ENCODE measurements around the gene TMCC1.

The TMCC1 gene

GRCh38 chr3:129735638-129736037 is 157.9 kb downstream of the TMCC1 start:
- Histone ChIP-seq H3K36me3 (no peaks in the 10 kb centered on the region), H3K27me3 (ENCODE audit: insufficient read depth, low read depth, severe bottlenecking) (no peaks in the 10 kb centered on the region), H3K4me3 (ENCODE audit: low read depth, low read length) (no peak overlapping the region), H3K27ac (no peak overlapping the region), H3K9me3 (ENCODE audit: severe bottlenecking) (no peaks in the 10 kb centered on the region)
- TF ChIP-seq, protein P1, sequence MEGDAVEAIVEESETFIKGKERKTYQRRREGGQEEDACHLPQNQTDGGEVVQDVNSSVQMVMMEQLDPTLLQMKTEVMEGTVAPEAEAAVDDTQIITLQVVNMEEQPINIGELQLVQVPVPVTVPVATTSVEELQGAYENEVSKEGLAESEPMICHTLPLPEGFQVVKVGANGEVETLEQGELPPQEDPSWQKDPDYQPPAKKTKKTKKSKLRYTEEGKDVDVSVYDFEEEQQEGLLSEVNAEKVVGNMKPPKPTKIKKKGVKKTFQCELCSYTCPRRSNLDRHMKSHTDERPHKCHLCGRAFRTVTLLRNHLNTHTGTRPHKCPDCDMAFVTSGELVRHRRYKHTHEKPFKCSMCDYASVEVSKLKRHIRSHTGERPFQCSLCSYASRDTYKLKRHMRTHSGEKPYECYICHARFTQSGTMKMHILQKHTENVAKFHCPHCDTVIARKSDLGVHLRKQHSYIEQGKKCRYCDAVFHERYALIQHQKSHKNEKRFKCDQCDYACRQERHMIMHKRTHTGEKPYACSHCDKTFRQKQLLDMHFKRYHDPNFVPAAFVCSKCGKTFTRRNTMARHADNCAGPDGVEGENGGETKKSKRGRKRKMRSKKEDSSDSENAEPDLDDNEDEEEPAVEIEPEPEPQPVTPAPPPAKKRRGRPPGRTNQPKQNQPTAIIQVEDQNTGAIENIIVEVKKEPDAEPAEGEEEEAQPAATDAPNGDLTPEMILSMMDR (IDR thresholded peaks at IDR 0.05; ENCODE audit: low read depth, low read length) = no peak
- no peak for DNase-seq

DNA sequence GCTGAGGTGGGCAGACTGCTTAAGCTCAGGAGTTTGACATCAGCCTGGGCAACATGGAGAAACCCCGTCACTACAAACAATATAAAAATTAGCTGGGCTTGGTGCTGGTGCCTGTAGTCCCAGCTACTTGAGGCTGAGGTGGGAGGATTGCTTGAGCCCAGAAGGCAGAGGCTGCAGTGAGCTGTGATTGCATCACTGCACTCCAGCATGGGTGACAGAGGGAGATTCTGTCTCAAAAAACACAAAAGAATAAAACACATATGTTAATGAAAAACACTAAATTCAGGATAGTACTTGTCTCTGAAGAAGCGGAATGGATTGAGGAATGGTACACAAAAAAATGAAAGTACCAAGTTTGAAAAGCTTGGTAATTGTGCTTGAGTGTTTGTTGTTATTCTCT is 159.1 kb downstream of the TMCC1 start:
- Histone ChIP-seq H3K36me3 (no peaks in the 10 kb centered on the region), H3K27me3 (ENCODE audit: insufficient read depth, low read depth, severe bottlenecking) (no peaks in the 10 kb centered on the region), H3K9me3 (ENCODE audit: severe bottlenecking) (no peaks in the 10 kb centered on the region), H3K4me3 (ENCODE audit: low read depth, low read length) (no peak overlapping the region), H3K27ac (no peak overlapping the region)
- DNase-seq = no peak
- TF ChIP-seq, protein P1 (IDR thresholded peaks at IDR 0.05; ENCODE audit: low read depth, low read length) = no peak

- TF ChIP-seq, protein P1 (IDR thresholded peaks at IDR 0.05; ENCODE audit: low read depth, low read length) = no peak
- Histone ChIP-seq H3K36me3 (no peaks in the 10 kb centered on the region), H3K4me3 (ENCODE audit: low read depth, low read length) (no peak overlapping the region), H3K27me3 (ENCODE audit: insufficient read depth, low read depth, severe bottlenecking) (no peaks in the 10 kb centered on the region), H3K9me3 (ENCODE audit: severe bottlenecking) (no peaks in the 10 kb centered on the region), H3K27ac (no peak overlapping the region)
- DNase-seq = no peak
These were observed 161.2 kb downstream of the TMCC1 start for GRCh38 chr3:129732200-129732876.

DNA sequence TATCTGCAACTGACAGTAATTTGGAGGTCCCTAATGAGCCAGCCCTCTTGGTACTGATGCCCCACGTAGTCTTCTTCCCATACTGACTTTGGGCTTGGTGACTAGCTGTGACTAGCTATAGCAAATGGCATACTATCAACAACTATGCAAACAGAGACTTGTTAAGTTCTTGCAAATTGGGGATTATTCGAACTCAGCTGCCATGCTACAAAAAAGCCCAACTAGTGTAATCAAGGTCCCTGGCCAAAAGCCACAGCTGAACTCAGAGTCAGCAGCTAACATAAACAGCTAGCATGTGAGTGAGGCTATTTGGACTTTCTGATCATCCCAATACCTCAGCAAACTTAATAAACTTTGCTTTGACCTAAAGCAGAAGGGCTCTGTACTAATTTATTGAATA is 165.8 kb downstream of the TMCC1 start:
- Histone ChIP-seq H3K4me3 (ENCODE audit: low read depth, low read length) (no peak overlapping the region), H3K9me3 (ENCODE audit: severe bottlenecking) (no peaks in the 10 kb centered on the region)

DNA sequence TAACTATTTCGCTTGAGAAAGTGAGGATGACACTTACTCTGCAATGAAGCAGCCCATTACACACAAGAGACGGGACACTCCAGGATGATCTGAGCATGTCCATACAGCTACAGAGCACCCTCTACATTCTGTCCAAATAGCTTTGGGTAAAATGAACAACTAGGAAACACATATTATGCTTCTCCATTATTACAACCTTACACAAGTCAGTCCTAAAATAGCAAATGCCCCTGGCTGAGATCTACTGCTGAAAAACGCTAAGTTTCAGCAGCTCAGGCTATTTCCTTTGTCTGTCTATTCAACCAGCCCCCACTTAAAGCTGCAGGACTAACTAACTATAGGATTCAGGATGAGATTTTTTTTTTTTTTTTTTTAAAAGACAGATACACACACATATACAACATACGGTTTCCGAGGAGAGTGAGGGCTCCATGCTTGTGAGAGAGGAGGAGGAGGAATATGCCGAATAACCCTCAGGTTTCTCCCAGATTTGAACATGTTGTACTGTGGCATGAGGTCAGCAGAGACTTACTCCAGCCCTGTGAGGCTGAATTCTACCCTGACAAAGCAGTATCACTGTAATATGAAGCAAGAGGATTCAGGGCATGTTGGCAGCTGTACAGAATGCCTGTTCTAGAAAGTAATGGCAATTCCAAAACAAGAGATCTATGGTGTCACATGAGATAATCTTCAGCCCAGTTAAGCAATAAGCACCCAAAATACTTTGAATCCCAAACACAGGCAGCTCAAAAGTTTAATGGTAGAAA is 169.8 kb downstream of the TMCC1 start:
- Histone ChIP-seq H3K9me3 (ENCODE audit: severe bottlenecking) (no peaks in the 10 kb centered on the region), H3K27me3 (ENCODE audit: insufficient read depth, low read depth, severe bottlenecking) (no peaks in the 10 kb centered on the region), H3K4me3 (ENCODE audit: low read depth, low read length) (no peak overlapping the region), H3K27ac (no peak overlapping the region), H3K36me3 (no peaks in the 10 kb centered on the region)
- no peak for DNase-seq
- TF ChIP-seq, protein P1 (IDR thresholded peaks at IDR 0.05; ENCODE audit: low read depth, low read length) = no peak

More for the DNA sequence above, 165.8 kb downstream of the TMCC1 start:
- Histone ChIP-seq H3K36me3 (no peaks in the 10 kb centered on the region), H3K27me3 (ENCODE audit: insufficient read depth, low read depth, severe bottlenecking) (no peaks in the 10 kb centered on the region), H3K27ac (no peak overlapping the region)
- no peak for DNase-seq
- TF ChIP-seq, protein P1 (IDR thresholded peaks at IDR 0.05; ENCODE audit: low read depth, low read length) = no peak
